Urothelium cell line (cell line): ENCODE measurements around the gene ITGAV.

ENCODE experiments used
- DNase-seq: peaks from one replicate; pipeline ENCODE4 v3.0.0; 2011; ENCODE audit warnings: low spot score, mixed read lengths
- FAIRE-seq: peaks from 2 replicates; lab custom pipeline; 2011; peaks lifted over from hg19 to GRCh38; lab: Jason Lieb, UNC

ITGAV gene

GRCh38 chr2:186664385-186665043 lies 74.7 kb downstream of the ITGAV start:
- no peak for FAIRE-seq
- no peak for DNase-seq

GRCh38 chr2:186669146-186669545 lies 79.3 kb downstream of the ITGAV start:
- DNase-seq (no peak), FAIRE-seq (no peak)

- no peak for DNase-seq
- no peak for FAIRE-seq
Observed at GRCh38 chr2:186670831-186671230, 81.0 kb downstream of the ITGAV start.

GRCh38 chr2:186675380-186675779 lies 85.5 kb downstream of the ITGAV start:
- FAIRE-seq (no peak), DNase-seq (no peak)

- no peak for FAIRE-seq
Observed at GRCh38 chr2:186683341-186683740, 93.5 kb downstream of the ITGAV start.

GRCh38 chr2:186687807-186688211 lies 98.0 kb downstream of the ITGAV start:
- DNase-seq (no peak), FAIRE-seq (no peak)

More at GRCh38 chr2:186683341-186683740, 93.5 kb downstream of the ITGAV start:
- no peak for DNase-seq

GRCh38 chr2:186688813-186689212 lies 99.0 kb downstream of the ITGAV start:
- DNase-seq (no peak), FAIRE-seq (no peak)

GRCh38 chr2:186690786-186691185 lies 100.9 kb downstream of the ITGAV start:
- DNase-seq (no peak), FAIRE-seq (no peak)

- FAIRE-seq: no peak
- DNase-seq: no peak
Observed at GRCh38 chr2:186691231-186691630, 101.4 kb downstream of the ITGAV start.

GRCh38 chr2:186691900-186692299 lies 102.0 kb downstream of the ITGAV start:
- DNase-seq (no peak), FAIRE-seq (no peak)

GRCh38 chr2:186693446-186693832 lies 103.6 kb downstream of the ITGAV start:
- no peak for DNase-seq
- no peak for FAIRE-seq

- FAIRE-seq (no peak), DNase-seq (peak; percentile 4)
Observed at GRCh38 chr2:186695081-186695756, 105.4 kb downstream of the ITGAV start.

GRCh38 chr2:186696290-186696689 lies 106.4 kb downstream of the ITGAV start:
- no peak for FAIRE-seq
- DNase-seq: no peak

- DNase-seq (no peak), FAIRE-seq (no peak)
Observed at GRCh38 chr2:186696804-186697203, 106.9 kb downstream of the ITGAV start.

GRCh38 chr2:186697536-186697935 lies 107.7 kb downstream of the ITGAV start:
- FAIRE-seq (no peak), DNase-seq (no peak)

GRCh38 chr2:186699742-186700141 lies 109.9 kb downstream of the ITGAV start:
- FAIRE-seq (no peak), DNase-seq (no peak)

- FAIRE-seq: peak; percentile 27
- DNase-seq: no peak
Observed at GRCh38 chr2:186702006-186702405, 112.2 kb downstream of the ITGAV start.

GRCh38 chr2:186702501-186702900 lies 112.6 kb downstream of the ITGAV start:
- DNase-seq (no peak), FAIRE-seq (no peak)

GRCh38 chr2:186704897-186705296 lies 115.0 kb downstream of the ITGAV start:
- FAIRE-seq (no peak), DNase-seq (no peak)

GRCh38 chr2:186709529-186710450 lies 119.9 kb downstream of the ITGAV start:
- FAIRE-seq: no peak
- DNase-seq: no peak

- FAIRE-seq (no peak), DNase-seq (no peak)
Observed at GRCh38 chr2:186713691-186714090, 123.8 kb downstream of the ITGAV start.

- no peak for DNase-seq
- FAIRE-seq: no peak
Observed at GRCh38 chr2:186714611-186715010, 124.8 kb downstream of the ITGAV start.
